Neural crest cell (in vitro differentiated cells): ENCODE results near the gene ACACA. TPM values are rescaled to one million over a fixed set of nuclear protein-coding genes. Genes with fewer than 3 reads are reported as not detected.
A peak's percentile ranks its signal among the peaks of the same experiment; 100 is the strongest.

Experiments
- DNase-seq: peaks from one replicate; pipeline ENCODE4 v3.0.0; 2021; ENCODE audit warnings: low read depth, mixed read lengths, low spot score
- H3K27ac Mint-ChIP-seq: one replicate; pipeline ENCODE4 v1.8.0; 2021; ENCODE audit warnings: mild to moderate bottlenecking, mixed read lengths; ENCODE audit not compliant: unreplicated experiment
- H3K27me3 Mint-ChIP-seq: 2 replicates; pipeline ENCODE4 v1.8.0; 2021; ENCODE audit warnings: low read depth, mild to moderate bottlenecking, mixed read lengths
- H3K36me3 Mint-ChIP-seq: 2 replicates; pipeline ENCODE4 v1.8.0; 2021; ENCODE audit warnings: low read depth, mild to moderate bottlenecking, mixed read lengths
- H3K4me1 Mint-ChIP-seq: 2 replicates; pipeline ENCODE4 v1.8.0; 2021; ENCODE audit warnings: mixed read lengths
- H3K4me3 Mint-ChIP-seq: one replicate; pipeline ENCODE4 v1.8.0; 2021; ENCODE audit warnings: mild to moderate bottlenecking, mixed read lengths
- H3K9me3 Mint-ChIP-seq: 2 replicates; pipeline ENCODE4 v1.8.0; 2021; ENCODE audit warnings: mixed read lengths
- CTCF ChIP-seq: fragments of 200-600 bp; sonication (generic); conservative IDR thresholded peaks from 2 replicates; pipeline ENCODE4 v1.5.0; 2021; ENCODE audit warnings: antibody characterized with exemption, mild to moderate bottlenecking
- total RNA-seq: library from RNA; stranded (reverse); gene quantifications from 2 replicates; pipeline ENCODE4 v1.2.1, GENCODE V29; 2021

The ACACA gene
- total RNA-seq, 1 donor from 2014 or later: 211 TPM

GRCh38 chr17:37137070-37137610 is 269.5 kb downstream of the ACACA start:
- H3K4me1 Mint-ChIP-seq: peaks cover 53% of the 10 kb centered on the region
- no peak overlapping the region for H3K4me3 Mint-ChIP-seq
- H3K27ac Mint-ChIP-seq: no peak overlapping the region

GRCh38 chr17:37135576-37135975 is 271.1 kb downstream of the ACACA start:
- no peak overlapping the region for H3K4me3 Mint-ChIP-seq
- H3K36me3 Mint-ChIP-seq: peaks cover 16% of the 10 kb centered on the region
- TF ChIP-seq CTCF: no peak
- H3K9me3 Mint-ChIP-seq: no peaks in the 10 kb centered on the region
- peaks cover 67% of the 10 kb centered on the region for H3K4me1 Mint-ChIP-seq
- no peaks in the 10 kb centered on the region for H3K27me3 Mint-ChIP-seq
- DNase-seq: no peak
- no peak overlapping the region for H3K27ac Mint-ChIP-seq

More at GRCh38 chr17:37137070-37137610, 269.5 kb downstream of the ACACA start:
- no peak for DNase-seq
- H3K36me3 Mint-ChIP-seq: peaks cover 15% of the 10 kb centered on the region
- no peaks in the 10 kb centered on the region for H3K9me3 Mint-ChIP-seq
- TF ChIP-seq CTCF: no peak
- no peaks in the 10 kb centered on the region for H3K27me3 Mint-ChIP-seq

- H3K4me1 Mint-ChIP-seq: peaks cover 62% of the 10 kb centered on the region
- peaks cover 19% of the 10 kb centered on the region for H3K36me3 Mint-ChIP-seq
- no peak overlapping the region for H3K27ac Mint-ChIP-seq
These were observed 272.6 kb downstream of the ACACA start for GRCh38 chr17:37134050-37134449.

GRCh38 chr17:37133136-37133535 is 273.5 kb downstream of the ACACA start:
- no peak for TF ChIP-seq CTCF
- DNase-seq: no peak
- peaks cover 15% of the 10 kb centered on the region for H3K36me3 Mint-ChIP-seq
- H3K27me3 Mint-ChIP-seq: no peaks in the 10 kb centered on the region
- peaks cover 53% of the 10 kb centered on the region for H3K4me1 Mint-ChIP-seq
- H3K4me3 Mint-ChIP-seq: no peak overlapping the region
- H3K9me3 Mint-ChIP-seq: no peaks in the 10 kb centered on the region
- no peak overlapping the region for H3K27ac Mint-ChIP-seq

More at GRCh38 chr17:37134050-37134449, 272.6 kb downstream of the ACACA start:
- no peaks in the 10 kb centered on the region for H3K9me3 Mint-ChIP-seq
- no peak for TF ChIP-seq CTCF
- no peak overlapping the region for H3K4me3 Mint-ChIP-seq
- DNase-seq: no peak
- H3K27me3 Mint-ChIP-seq: no peaks in the 10 kb centered on the region

- no peaks in the 10 kb centered on the region for H3K27me3 Mint-ChIP-seq
- no peak for DNase-seq
- TF ChIP-seq CTCF: no peak
- peak overlapping the region; percentile 74 for H3K27ac Mint-ChIP-seq
- H3K4me1 Mint-ChIP-seq: peaks cover 44% of the 10 kb centered on the region
- H3K9me3 Mint-ChIP-seq: no peaks in the 10 kb centered on the region
- H3K36me3 Mint-ChIP-seq: peaks cover 12% of the 10 kb centered on the region
- H3K4me3 Mint-ChIP-seq: peak overlapping the region; percentile 3
These were observed 274.7 kb downstream of the ACACA start for GRCh38 chr17:37131669-37132611.
